Measurements from ENCODE around the gene GXYLT2. TPM values are rescaled to one million over a fixed set of nuclear protein-coding genes. Genes with fewer than 3 reads are reported as not detected.

GXYLT2 gene
- total and polyA plus RNA-seq, 10 of the 15 experiments (the other 5 are each of a cell fraction or from before 2014, with no cell fraction given) = 0.27 to 2.6 (median 0.78) TPM

DNA sequence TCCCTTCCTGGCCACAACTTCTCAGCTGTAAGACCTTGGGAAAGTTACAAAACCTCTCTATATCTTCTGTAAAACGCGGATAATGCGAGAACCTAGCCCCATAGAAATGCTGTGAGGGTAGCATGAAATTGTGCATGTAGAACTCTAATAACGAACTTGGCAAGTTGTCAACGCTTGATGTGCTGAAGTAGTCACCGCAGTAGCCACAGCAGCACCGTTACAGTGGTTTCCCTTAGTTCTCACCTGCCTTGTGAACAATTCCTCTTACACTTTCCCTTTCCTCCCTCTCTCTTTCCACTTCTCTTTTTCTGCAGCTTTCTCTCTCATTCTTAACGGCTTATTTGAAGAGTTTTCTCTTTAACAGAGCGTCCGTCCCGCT, 39.2 kb upstream of the GXYLT2 start (continued):
- no peak for TF ChIP-seq FOS (IDR thresholded peaks at IDR 0.05; ENCODE audit: borderline replicate concordance, extremely low read depth, insufficient read length)
- 0 out of 2 replicates have a peak, but pooled peaks have one; percentile 3 for TF ChIP-seq RB1 (IDR thresholded peaks at IDR 0.05; ENCODE audit: borderline replicate concordance)
- TF ChIP-seq RBBP5 (conservative IDR thresholded peaks at IDR 0.05) = no peak
- TF ChIP-seq WRNIP1 (IDR thresholded peaks at IDR 0.05; ENCODE audit: borderline replicate concordance, low read depth, low read length) = no peak
- TF ChIP-seq, protein P1, sequence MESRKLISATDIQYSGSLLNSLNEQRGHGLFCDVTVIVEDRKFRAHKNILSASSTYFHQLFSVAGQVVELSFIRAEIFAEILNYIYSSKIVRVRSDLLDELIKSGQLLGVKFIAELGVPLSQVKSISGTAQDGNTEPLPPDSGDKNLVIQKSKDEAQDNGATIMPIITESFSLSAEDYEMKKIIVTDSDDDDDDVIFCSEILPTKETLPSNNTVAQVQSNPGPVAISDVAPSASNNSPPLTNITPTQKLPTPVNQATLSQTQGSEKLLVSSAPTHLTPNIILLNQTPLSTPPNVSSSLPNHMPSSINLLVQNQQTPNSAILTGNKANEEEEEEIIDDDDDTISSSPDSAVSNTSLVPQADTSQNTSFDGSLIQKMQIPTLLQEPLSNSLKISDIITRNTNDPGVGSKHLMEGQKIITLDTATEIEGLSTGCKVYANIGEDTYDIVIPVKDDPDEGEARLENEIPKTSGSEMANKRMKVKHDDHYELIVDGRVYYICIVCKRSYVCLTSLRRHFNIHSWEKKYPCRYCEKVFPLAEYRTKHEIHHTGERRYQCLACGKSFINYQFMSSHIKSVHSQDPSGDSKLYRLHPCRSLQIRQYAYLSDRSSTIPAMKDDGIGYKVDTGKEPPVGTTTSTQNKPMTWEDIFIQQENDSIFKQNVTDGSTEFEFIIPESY (IDR thresholded peaks at IDR 0.05) = no peak
- TF ChIP-seq CEBPB (IDR thresholded peaks at IDR 0.05; ENCODE audit: borderline replicate concordance in 1 of 2, low read depth in 2 of 2, low read length in 2 of 2) = no peak
- TF ChIP-seq, protein P2, sequence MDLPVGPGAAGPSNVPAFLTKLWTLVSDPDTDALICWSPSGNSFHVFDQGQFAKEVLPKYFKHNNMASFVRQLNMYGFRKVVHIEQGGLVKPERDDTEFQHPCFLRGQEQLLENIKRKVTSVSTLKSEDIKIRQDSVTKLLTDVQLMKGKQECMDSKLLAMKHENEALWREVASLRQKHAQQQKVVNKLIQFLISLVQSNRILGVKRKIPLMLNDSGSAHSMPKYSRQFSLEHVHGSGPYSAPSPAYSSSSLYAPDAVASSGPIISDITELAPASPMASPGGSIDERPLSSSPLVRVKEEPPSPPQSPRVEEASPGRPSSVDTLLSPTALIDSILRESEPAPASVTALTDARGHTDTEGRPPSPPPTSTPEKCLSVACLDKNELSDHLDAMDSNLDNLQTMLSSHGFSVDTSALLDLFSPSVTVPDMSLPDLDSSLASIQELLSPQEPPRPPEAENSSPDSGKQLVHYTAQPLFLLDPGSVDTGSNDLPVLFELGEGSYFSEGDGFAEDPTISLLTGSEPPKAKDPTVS (IDR thresholded peaks at IDR 0.05; ENCODE audit: low read depth, low read length) = no peak
- no peak for TF ChIP-seq BRCA1 (IDR thresholded peaks at IDR 0.05; ENCODE audit: low read depth, low read length)
- TF ChIP-seq, protein P3, sequence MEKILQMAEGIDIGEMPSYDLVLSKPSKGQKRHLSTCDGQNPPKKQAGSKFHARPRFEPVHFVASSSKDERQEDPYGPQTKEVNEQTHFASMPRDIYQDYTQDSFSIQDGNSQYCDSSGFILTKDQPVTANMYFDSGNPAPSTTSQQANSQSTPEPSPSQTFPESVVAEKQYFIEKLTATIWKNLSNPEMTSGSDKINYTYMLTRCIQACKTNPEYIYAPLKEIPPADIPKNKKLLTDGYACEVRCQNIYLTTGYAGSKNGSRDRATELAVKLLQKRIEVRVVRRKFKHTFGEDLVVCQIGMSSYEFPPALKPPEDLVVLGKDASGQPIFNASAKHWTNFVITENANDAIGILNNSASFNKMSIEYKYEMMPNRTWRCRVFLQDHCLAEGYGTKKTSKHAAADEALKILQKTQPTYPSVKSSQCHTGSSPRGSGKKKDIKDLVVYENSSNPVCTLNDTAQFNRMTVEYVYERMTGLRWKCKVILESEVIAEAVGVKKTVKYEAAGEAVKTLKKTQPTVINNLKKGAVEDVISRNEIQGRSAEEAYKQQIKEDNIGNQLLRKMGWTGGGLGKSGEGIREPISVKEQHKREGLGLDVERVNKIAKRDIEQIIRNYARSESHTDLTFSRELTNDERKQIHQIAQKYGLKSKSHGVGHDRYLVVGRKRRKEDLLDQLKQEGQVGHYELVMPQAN (conservative IDR thresholded peaks at IDR 0.05) = no peak
- no peak for TF ChIP-seq FOXK2 (IDR thresholded peaks at IDR 0.05)
- peak in 1 of 2 experiments; percentile 75; a peak in 2 of 4 replicates for TF ChIP-seq ETV6 (conservative IDR thresholded peaks at IDR 0.05 in 1 of 2, IDR thresholded peaks at IDR 0.05 in 1 of 2; ENCODE audit: borderline replicate concordance in 1 of 2, low read depth in 1 of 2)
- 0 out of 2 replicates have a peak, but pooled peaks have one; percentile 16 for TF ChIP-seq ATF7 (IDR thresholded peaks at IDR 0.05; ENCODE audit: low read depth)
- TF ChIP-seq ZNF274 (IDR thresholded peaks at IDR 0.05; ENCODE audit: insufficient read depth, insufficient read length) = no peak
- no peak for TF ChIP-seq SMC3 (IDR thresholded peaks at IDR 0.05; ENCODE audit: borderline replicate concordance, low read length)
- peak; percentile 79 for TF ChIP-seq TCF12 (IDR thresholded peaks at IDR 0.05; ENCODE audit: low read depth, low read length)
- no peak for TF ChIP-seq LARP7 (IDR thresholded peaks at IDR 0.05)
- TF ChIP-seq, protein P4, sequence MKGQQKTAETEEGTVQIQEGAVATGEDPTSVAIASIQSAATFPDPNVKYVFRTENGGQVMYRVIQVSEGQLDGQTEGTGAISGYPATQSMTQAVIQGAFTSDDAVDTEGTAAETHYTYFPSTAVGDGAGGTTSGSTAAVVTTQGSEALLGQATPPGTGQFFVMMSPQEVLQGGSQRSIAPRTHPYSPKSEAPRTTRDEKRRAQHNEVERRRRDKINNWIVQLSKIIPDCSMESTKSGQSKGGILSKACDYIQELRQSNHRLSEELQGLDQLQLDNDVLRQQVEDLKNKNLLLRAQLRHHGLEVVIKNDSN (IDR thresholded peaks at IDR 0.05; ENCODE audit: borderline replicate concordance, extremely low read length, insufficient read depth, low read depth, low read length) = no peak
- no peak for TF ChIP-seq ZNF24 (IDR thresholded peaks at IDR 0.05)
- peak; percentile 90; the same call in 1 of the 2 replicates for TF ChIP-seq MTA3 (IDR thresholded peaks at IDR 0.05; ENCODE audit: borderline replicate concordance, low read length)
- TF ChIP-seq MXI1 (IDR thresholded peaks at IDR 0.05; ENCODE audit: low read depth, low read length) = no peak
- TF ChIP-seq GABPA (IDR thresholded peaks at IDR 0.05; ENCODE audit: low read depth) = no peak
- TF ChIP-seq STAT1 (conservative IDR thresholded peaks at IDR 0.05) = no peak
- TF ChIP-seq SP1 (IDR thresholded peaks at IDR 0.05; ENCODE audit: low read depth, low read length) = no peak
- no peak for TF ChIP-seq PAX8 (IDR thresholded peaks at IDR 0.05)
- TF ChIP-seq, protein P5, sequence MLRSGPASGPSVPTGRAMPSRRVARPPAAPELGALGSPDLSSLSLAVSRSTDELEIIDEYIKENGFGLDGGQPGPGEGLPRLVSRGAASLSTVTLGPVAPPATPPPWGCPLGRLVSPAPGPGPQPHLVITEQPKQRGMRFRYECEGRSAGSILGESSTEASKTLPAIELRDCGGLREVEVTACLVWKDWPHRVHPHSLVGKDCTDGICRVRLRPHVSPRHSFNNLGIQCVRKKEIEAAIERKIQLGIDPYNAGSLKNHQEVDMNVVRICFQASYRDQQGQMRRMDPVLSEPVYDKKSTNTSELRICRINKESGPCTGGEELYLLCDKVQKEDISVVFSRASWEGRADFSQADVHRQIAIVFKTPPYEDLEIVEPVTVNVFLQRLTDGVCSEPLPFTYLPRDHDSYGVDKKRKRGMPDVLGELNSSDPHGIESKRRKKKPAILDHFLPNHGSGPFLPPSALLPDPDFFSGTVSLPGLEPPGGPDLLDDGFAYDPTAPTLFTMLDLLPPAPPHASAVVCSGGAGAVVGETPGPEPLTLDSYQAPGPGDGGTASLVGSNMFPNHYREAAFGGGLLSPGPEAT (IDR thresholded peaks at IDR 0.05; ENCODE audit: low read depth) = 0 out of 2 replicates have a peak, but pooled peaks have one; percentile 65

Measured in GM12878 (cell line).